ENCODE results near the gene PSTPIP1.

The PSTPIP1 gene

GRCh38 chr15:76967067-76967466 is 27.9 kb upstream of the PSTPIP1 start:
- no peak overlapping the region for H3K9ac ChIP-seq (ENCODE audit: low read length)
- H3K4me3 ChIP-seq (ENCODE audit: low read length): no peak overlapping the region
- no peaks in the 10 kb centered on the region for H3K4me1 ChIP-seq (ENCODE audit: control insufficient read depth, insufficient read depth, low read length)
- H3K27me3 ChIP-seq (replicated peaks; ENCODE audit: control insufficient read depth, insufficient read depth, low read length): peaks cover 22% of the 10 kb centered on the region
- no peaks in the 10 kb centered on the region for H3K9me3 ChIP-seq (ENCODE audit: control insufficient read depth, low read length)
- no peak for DNase-seq (ENCODE audit: low read depth)
- H3K36me3 ChIP-seq (ENCODE audit: control insufficient read depth, insufficient read depth, low read length, severe bottlenecking): no peaks in the 10 kb centered on the region

- H3K4me1 ChIP-seq (ENCODE audit: control insufficient read depth, insufficient read depth, low read length): peaks cover 9% of the 10 kb centered on the region
- no peak overlapping the region for H3K9ac ChIP-seq (ENCODE audit: low read length)
- peak; percentile 22 for DNase-seq (ENCODE audit: low read depth)
- H3K9me3 ChIP-seq (ENCODE audit: control insufficient read depth, low read length): no peaks in the 10 kb centered on the region
- H3K36me3 ChIP-seq (ENCODE audit: control insufficient read depth, insufficient read depth, low read length, severe bottlenecking): no peaks in the 10 kb centered on the region
- no peak overlapping the region for H3K4me3 ChIP-seq (ENCODE audit: low read length)
- H3K27me3 ChIP-seq (replicated peaks; ENCODE audit: control insufficient read depth, insufficient read depth, low read length): peaks cover 10% of the 10 kb centered on the region
Observed at GRCh38 chr15:76968306-76968705, 26.6 kb upstream of the PSTPIP1 start.

- H3K4me3 ChIP-seq (ENCODE audit: low read length): peak overlapping the region; percentile 74
- no peak for DNase-seq (ENCODE audit: low read depth)
- no peaks in the 10 kb centered on the region for H3K36me3 ChIP-seq (ENCODE audit: control insufficient read depth, insufficient read depth, low read length, severe bottlenecking)
- H3K27me3 ChIP-seq (replicated peaks; ENCODE audit: control insufficient read depth, insufficient read depth, low read length): peaks cover 15% of the 10 kb centered on the region
- peaks cover 9% of the 10 kb centered on the region for H3K4me1 ChIP-seq (ENCODE audit: control insufficient read depth, insufficient read depth, low read length)
- no peaks in the 10 kb centered on the region for H3K9me3 ChIP-seq (ENCODE audit: control insufficient read depth, low read length)
- H3K9ac ChIP-seq (ENCODE audit: low read length): peak overlapping the region; percentile 51
Observed at GRCh38 chr15:76972389-76973361, 22.3 kb upstream of the PSTPIP1 start.

GRCh38 chr15:76973362-76973743 is 21.6 kb upstream of the PSTPIP1 start:
- peaks cover 4% of the 10 kb centered on the region for H3K9me3 ChIP-seq (ENCODE audit: control insufficient read depth, low read length)
- H3K4me1 ChIP-seq (ENCODE audit: control insufficient read depth, insufficient read depth, low read length): peaks cover 9% of the 10 kb centered on the region
- DNase-seq (ENCODE audit: low read depth): peak; percentile 25
- H3K9ac ChIP-seq (ENCODE audit: low read length): no peak overlapping the region
- no peak overlapping the region for H3K4me3 ChIP-seq (ENCODE audit: low read length)
- H3K27me3 ChIP-seq (replicated peaks; ENCODE audit: control insufficient read depth, insufficient read depth, low read length): peaks cover 15% of the 10 kb centered on the region
- H3K36me3 ChIP-seq (ENCODE audit: control insufficient read depth, insufficient read depth, low read length, severe bottlenecking): no peaks in the 10 kb centered on the region

GRCh38 chr15:76973906-76974305 is 21.0 kb upstream of the PSTPIP1 start:
- no peak for DNase-seq (ENCODE audit: low read depth)
- H3K36me3 ChIP-seq (ENCODE audit: control insufficient read depth, insufficient read depth, low read length, severe bottlenecking): no peaks in the 10 kb centered on the region
- peaks cover 5% of the 10 kb centered on the region for H3K9me3 ChIP-seq (ENCODE audit: control insufficient read depth, low read length)
- H3K9ac ChIP-seq (ENCODE audit: low read length): no peak overlapping the region
- H3K27me3 ChIP-seq (replicated peaks; ENCODE audit: control insufficient read depth, insufficient read depth, low read length): peaks cover 15% of the 10 kb centered on the region
- no peak overlapping the region for H3K4me3 ChIP-seq (ENCODE audit: low read length)
- peaks cover 9% of the 10 kb centered on the region for H3K4me1 ChIP-seq (ENCODE audit: control insufficient read depth, insufficient read depth, low read length)

- H3K4me3 ChIP-seq (ENCODE audit: low read length): no peak overlapping the region
- H3K4me1 ChIP-seq (ENCODE audit: control insufficient read depth, insufficient read depth, low read length): peaks cover 9% of the 10 kb centered on the region
- no peak for DNase-seq (ENCODE audit: low read depth)
- no peak overlapping the region for H3K9ac ChIP-seq (ENCODE audit: low read length)
- no peaks in the 10 kb centered on the region for H3K36me3 ChIP-seq (ENCODE audit: control insufficient read depth, insufficient read depth, low read length, severe bottlenecking)
- peaks cover 5% of the 10 kb centered on the region for H3K9me3 ChIP-seq (ENCODE audit: control insufficient read depth, low read length)
- peaks cover 21% of the 10 kb centered on the region for H3K27me3 ChIP-seq (replicated peaks; ENCODE audit: control insufficient read depth, insufficient read depth, low read length)
Observed at GRCh38 chr15:76974456-76975036, 20.4 kb upstream of the PSTPIP1 start.

- DNase-seq (ENCODE audit: low read depth): no peak
- Histone ChIP-seq H3K4me1 (ENCODE audit: control insufficient read depth, insufficient read depth, low read length) (peaks cover 9% of the 10 kb centered on the region), H3K27me3 (replicated peaks; ENCODE audit: control insufficient read depth, insufficient read depth, low read length) (peaks cover 25% of the 10 kb centered on the region), H3K9me3 (ENCODE audit: control insufficient read depth, low read length) (peaks cover 5% of the 10 kb centered on the region), H3K36me3 (ENCODE audit: control insufficient read depth, insufficient read depth, low read length, severe bottlenecking) (no peaks in the 10 kb centered on the region), H3K9ac (ENCODE audit: low read length) (no peak overlapping the region), H3K4me3 (ENCODE audit: low read length) (no peak overlapping the region)
Observed at GRCh38 chr15:76976141-76976540, 18.8 kb upstream of the PSTPIP1 start.

GRCh38 chr15:76976572-76977270 is 18.2 kb upstream of the PSTPIP1 start:
- Histone ChIP-seq H3K9ac (ENCODE audit: low read length) (no peak overlapping the region), H3K4me3 (ENCODE audit: low read length) (no peak overlapping the region), H3K27me3 (replicated peaks; ENCODE audit: control insufficient read depth, insufficient read depth, low read length) (peaks cover 25% of the 10 kb centered on the region), H3K4me1 (ENCODE audit: control insufficient read depth, insufficient read depth, low read length) (peaks cover 9% of the 10 kb centered on the region), H3K9me3 (ENCODE audit: control insufficient read depth, low read length) (peaks cover 5% of the 10 kb centered on the region), H3K36me3 (ENCODE audit: control insufficient read depth, insufficient read depth, low read length, severe bottlenecking) (no peaks in the 10 kb centered on the region)
- DNase-seq (ENCODE audit: low read depth): no peak

- Histone ChIP-seq H3K27me3 (replicated peaks; ENCODE audit: control insufficient read depth, insufficient read depth, low read length) (peaks cover 30% of the 10 kb centered on the region), H3K4me1 (ENCODE audit: control insufficient read depth, insufficient read depth, low read length) (no peaks in the 10 kb centered on the region), H3K4me3 (ENCODE audit: low read length) (no peak overlapping the region), H3K9ac (ENCODE audit: low read length) (no peak overlapping the region), H3K36me3 (ENCODE audit: control insufficient read depth, insufficient read depth, low read length, severe bottlenecking) (no peaks in the 10 kb centered on the region), H3K9me3 (ENCODE audit: control insufficient read depth, low read length) (peaks cover 5% of the 10 kb centered on the region)
- no peak for DNase-seq (ENCODE audit: low read depth)
Observed at GRCh38 chr15:76978522-76979330, 16.2 kb upstream of the PSTPIP1 start.

- Histone ChIP-seq H3K36me3 (ENCODE audit: control insufficient read depth, insufficient read depth, low read length, severe bottlenecking) (no peaks in the 10 kb centered on the region), H3K4me3 (ENCODE audit: low read length) (no peak overlapping the region), H3K9me3 (ENCODE audit: control insufficient read depth, low read length) (peaks cover 5% of the 10 kb centered on the region), H3K4me1 (ENCODE audit: control insufficient read depth, insufficient read depth, low read length) (peaks cover 3% of the 10 kb centered on the region), H3K9ac (ENCODE audit: low read length) (no peak overlapping the region), H3K27me3 (replicated peaks; ENCODE audit: control insufficient read depth, insufficient read depth, low read length) (peaks cover 26% of the 10 kb centered on the region)
- DNase-seq (ENCODE audit: low read depth): no peak
Observed at GRCh38 chr15:76979331-76979925, 15.5 kb upstream of the PSTPIP1 start.
